NCI-H2196 treated with DMSO at 0.1 percent for 48 hours (cell line): ENCODE data around the gene AHNAK2.

ENCODE experiments used
- DNase-seq: peaks from one replicate; lab custom pipeline; 2025; ENCODE audit not compliant: unreplicated experiment; lab: John Stamatoyannopoulos, UW

Gene AHNAK2

GRCh38 chr14:104940526-104941150, 37.5 kb downstream of the AHNAK2 start:
- no peak for DNase-seq

GRCh38 chr14:104939666-104940410, 38.3 kb downstream of the AHNAK2 start:
- no peak for DNase-seq

DNA sequence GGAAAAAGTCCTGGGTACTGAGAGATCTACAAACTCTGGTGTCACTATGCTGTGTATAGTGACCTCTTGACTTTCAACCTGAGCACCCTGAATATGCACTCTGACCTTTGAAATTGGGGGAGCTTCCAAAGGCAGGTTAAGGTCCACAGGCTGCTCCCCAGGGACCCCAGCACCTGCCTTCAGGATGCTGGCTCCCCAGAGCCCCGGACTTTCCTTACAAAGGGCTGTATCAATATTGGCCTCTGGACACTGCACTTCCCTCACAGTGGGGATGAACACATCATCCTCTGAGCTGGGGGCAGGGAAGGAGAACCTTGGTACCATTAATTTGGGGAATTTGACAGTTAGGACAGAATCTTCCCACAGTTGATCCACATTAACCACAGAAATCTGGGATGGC, 39.2 kb downstream of the AHNAK2 start:
- no peak for DNase-seq

- no peak for DNase-seq
Measured at GRCh38 chr14:104938436-104938835, 39.7 kb downstream of the AHNAK2 start.

DNA sequence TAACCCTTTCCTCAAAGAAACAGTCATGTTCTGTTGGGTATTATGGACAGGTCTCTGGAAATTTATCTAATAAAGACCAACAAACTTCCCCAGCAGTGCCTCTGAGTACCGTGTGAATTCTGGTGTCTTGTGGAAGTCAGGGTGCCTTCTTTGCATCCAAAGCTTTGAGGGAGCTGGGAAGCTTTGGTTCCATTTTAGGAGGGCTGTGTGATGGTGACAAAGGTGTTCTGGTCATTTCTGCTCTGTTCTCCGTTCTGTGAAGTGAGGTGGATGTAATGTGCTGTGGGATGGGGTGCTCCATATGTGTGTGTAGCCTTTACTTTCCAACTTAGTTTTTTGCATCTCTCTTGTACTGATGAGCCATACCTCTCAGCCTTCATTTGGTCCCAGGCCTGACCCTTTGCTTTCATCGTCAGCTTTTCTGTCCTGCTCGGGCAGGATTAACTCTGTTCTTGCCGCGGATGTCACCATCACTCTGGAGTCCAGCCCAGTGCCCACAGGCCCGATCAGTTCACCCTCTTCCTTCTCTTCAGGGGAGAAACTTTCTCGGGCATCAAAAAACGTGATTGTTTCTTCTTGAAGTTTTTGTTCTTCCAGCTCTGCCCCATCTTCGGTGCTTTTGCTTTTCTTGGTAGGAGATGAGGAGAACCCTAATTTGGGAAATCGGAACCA, 40.3 kb downstream of the AHNAK2 start:
- no peak for DNase-seq

GRCh38 chr14:104937161-104937560, 41.0 kb downstream of the AHNAK2 start:
- DNase-seq: no peak

- no peak for DNase-seq
Measured at GRCh38 chr14:104936361-104937155, 41.6 kb downstream of the AHNAK2 start.

- no peak for DNase-seq
Measured at GRCh38 chr14:104935955-104936354, 42.2 kb downstream of the AHNAK2 start.

- DNase-seq: no peak
Measured at GRCh38 chr14:104935026-104935650, 43.0 kb downstream of the AHNAK2 start.

DNA sequence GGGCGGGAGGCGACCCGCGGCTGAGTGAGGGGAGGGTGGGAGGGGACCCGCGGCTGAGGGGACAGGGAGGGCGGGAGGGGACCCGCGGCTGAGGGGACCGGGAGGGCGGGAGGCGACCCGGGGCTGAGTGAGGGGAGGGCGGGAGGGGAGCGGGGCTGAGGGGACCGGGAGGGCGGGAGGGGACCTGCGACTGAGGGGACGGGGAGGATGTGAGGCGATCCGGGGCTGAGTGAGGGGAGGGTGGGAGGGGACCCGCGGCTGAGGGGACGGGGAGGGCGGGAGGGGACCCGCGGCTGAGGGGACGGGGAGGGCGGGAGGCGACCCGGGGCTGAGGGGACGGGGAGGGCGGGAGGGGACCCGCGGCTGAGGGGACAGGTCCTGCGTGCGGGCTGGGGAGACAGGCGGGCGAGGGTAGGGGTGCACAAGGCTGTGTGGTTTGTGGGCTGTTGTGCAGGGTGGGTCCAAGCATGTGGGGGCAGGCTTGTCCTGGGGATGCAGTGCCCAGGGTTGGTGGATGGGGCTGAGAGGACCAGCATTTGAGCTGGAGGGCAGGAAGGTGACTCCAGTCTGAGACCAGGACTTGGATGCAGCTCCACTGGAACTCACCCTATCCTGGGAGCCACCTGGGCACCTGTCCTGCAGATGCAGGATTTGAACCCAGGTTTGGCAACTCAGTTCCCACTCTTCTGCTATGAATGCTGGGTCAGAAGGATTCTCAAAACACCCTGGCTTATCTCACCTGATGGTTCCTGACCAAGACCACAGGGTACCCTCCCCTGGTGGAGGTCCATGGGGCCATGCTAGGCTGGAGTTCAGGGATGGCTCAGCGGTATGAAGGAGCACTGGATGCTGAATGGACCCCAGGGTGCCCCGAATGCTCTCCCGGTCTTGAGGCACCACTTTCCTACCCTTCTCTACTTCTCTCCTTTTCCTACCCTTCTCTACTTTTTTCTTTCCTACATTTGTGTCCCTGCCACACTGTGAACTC, 44.1 kb downstream of the AHNAK2 start:
- DNase-seq: no peak

DNA sequence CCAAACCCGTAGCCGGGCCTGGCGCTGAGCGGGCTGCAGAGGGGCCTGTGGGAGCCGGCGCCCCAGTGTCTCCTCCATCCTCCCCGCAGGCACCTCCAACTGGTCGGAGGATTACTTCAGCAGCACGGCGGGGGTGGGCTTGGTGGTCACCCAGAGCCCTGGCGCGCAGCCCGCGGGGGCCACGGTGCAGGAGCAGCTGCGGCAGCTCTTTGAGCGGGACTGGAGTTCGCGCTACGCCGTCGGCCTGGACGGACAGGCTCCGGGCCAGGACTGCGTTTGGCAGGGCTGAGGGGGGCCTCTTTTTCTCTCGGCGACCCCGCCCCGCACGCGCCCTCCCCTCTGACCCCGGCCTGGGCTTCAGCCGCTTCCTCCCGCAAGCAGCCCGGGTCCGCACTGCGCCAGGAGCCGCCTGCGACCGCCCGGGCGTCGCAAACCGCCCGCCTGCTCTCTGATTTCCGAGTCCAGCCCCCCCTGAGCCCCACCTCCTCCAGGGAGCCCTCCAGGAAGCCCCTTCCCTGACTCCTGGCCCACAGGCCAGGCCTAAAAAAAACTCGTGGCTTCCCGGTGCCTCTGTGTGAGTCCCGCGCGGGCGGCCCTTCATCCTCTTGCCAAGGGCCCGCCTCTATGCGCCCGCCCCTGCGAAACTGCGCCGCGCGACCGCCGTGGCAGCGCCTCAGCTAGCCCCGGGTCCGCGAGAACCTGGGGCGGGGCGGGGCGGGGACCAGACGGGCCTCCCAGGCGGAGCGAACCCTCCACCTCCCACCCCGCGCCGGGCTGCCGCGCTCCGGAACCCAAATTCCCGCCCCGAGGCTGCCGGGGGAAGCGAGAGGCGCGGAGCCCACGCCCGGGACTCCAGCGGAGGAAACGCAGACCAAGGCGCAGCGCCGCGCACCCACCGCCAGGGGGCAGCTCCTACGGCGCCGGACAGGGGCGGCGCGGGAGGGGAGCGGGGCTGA, 45.2 kb downstream of the AHNAK2 start:
- DNase-seq: peak; percentile 7

DNA sequence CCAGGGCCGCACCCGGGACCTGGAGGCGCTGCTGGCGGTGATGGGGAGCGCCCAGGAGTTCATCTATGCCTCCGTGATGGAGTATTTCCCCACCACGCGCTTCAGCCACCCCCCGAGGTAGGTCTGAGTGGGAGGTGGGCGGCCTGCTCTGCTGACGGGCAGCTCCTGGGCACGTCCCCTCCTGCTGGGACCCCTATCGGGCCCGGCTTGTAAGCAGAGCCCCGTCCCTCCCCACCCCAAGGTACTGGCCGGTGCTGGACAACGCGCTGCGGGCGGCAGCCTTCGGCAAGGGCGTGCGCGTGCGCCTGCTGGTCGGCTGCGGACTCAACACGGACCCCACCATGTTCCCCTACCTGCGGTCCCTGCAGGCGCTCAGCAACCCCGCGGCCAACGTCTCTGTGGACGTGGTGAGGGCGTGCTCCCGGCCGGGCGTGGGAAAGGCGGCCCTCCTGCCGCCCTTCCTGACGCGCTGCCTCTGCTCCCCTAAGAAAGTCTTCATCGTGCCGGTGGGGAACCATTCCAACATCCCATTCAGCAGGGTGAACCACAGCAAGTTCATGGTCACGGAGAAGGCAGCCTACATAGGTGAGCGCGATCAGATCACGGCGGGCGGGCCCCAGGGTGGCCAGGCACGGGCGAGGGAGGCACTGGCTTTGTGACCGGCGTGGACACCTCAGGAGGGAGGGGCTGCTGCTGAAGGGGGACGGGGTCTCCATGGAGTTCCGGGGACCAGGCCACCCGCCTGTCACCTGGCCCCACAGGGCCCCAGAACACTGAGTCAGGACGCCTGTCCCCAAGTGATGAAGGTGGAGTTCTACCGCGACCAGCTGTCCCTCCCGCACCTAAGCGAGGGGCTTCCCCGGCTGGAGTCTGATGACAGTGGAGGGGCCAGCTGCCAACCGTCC, 46.2 kb downstream of the AHNAK2 start:
- no peak for DNase-seq

GRCh38 chr14:104931304-104931770, 46.8 kb downstream of the AHNAK2 start:
- no peak for DNase-seq

DNA sequence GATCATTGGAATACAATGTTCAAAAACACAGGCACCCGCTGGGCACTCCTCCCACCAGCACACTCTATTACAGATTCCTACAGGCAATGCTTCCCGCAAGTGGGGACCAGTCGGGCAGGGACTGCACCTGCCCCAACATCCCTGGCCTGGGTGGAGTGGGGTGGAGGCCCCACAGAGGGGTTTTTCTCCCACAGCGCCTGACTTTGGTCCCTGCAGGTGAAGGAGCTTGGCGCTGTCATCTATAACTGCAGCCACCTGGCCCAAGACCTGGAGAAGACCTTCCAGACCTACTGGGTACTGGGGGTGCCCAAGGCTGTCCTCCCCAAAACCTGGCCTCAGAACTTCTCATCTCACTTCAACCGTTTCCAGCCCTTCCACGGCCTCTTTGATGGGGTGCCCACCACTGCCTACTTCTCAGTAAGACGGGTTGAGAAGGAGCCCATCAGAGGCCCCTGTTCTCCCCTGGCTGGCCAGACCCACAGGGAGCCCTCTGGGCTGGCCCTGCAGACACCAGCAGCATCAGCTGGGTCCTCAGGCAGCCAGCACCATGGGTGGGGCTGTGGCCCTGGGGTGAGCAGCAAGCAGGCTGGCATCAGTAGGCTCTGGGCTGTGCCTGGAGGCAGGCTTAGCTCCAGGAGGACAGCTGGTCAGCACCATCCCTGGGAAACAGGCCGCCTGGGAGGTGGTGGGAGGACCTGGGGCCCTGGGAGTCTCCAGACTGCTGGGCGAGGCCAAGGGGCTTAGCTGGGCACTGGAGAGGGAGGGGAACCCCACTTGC, 47.5 kb downstream of the AHNAK2 start:
- DNase-seq: no peak

GRCh38 chr14:104929268-104930230, 48.6 kb downstream of the AHNAK2 start:
- no peak for DNase-seq
